Mesenchymal stem cell (in vitro differentiated cells and primary cell): ENCODE measurements around the gene ZNF148.
A peak's percentile ranks its signal among the peaks of the same experiment; 100 is the strongest.

Experiments
- DNase-seq: peaks from one replicate; pipeline ENCODE4 v3.0.0-alpha.2; 2013
- H2AFZ ChIP-seq: one replicate; pipeline ENCODE4 v1.6.1; 2013; ENCODE audit warnings: low read depth, mild to moderate bottlenecking, control low read depth, inconsistent platforms, low read length, moderate library complexity
- H2AK5ac ChIP-seq: 2 replicates; pipeline ENCODE4 v1.6.1; 2013; ENCODE audit warnings: low read length, moderate library complexity, mild to moderate bottlenecking, inconsistent platforms; ENCODE audit not compliant: severe bottlenecking
- H2BK120ac ChIP-seq: one replicate; pipeline ENCODE4 v1.6.1; 2013; ENCODE audit warnings: low read depth, mild to moderate bottlenecking, inconsistent platforms, low read length, moderate library complexity
- H2BK12ac ChIP-seq, 2 experiments: one replicate each; pipeline ENCODE4 v1.6.1; 2013; ENCODE audit warnings: inconsistent platforms in 2 of 2, low read length in 2 of 2, mild to moderate bottlenecking in 2 of 2, moderate library complexity in 2 of 2, control low read depth in 1 of 2
- H2BK15ac ChIP-seq: one replicate; pipeline ENCODE4 v1.6.1; 2013; ENCODE audit warnings: mild to moderate bottlenecking, low read depth, inconsistent platforms; ENCODE audit not compliant: poor library complexity, severe bottlenecking
- H2BK5ac ChIP-seq: 2 replicates; pipeline ENCODE4 v1.6.1; 2013; ENCODE audit warnings: low read depth, mild to moderate bottlenecking, low read length, control low read depth, inconsistent platforms; ENCODE audit not compliant: poor library complexity, severe bottlenecking
- H3K14ac ChIP-seq, 2 experiments: one replicate each; pipeline ENCODE4 v1.6.1; 2013; ENCODE audit warnings: inconsistent platforms in 2 of 2, low read length in 2 of 2, control low read depth in 1 of 2, mild to moderate bottlenecking in 1 of 2, moderate library complexity in 1 of 2
- H3K18ac ChIP-seq, 2 experiments: one replicate each; pipeline ENCODE4 v1.6.1; 2013; ENCODE audit warnings: inconsistent platforms in 2 of 2, low read length in 2 of 2, control low read depth in 1 of 2, low read depth in 1 of 2, mild to moderate bottlenecking in 1 of 2
- H3K23ac ChIP-seq, 2 experiments: one replicate each; pipeline ENCODE4 v1.6.1; 2013; ENCODE audit warnings: inconsistent platforms in 2 of 2, low read length in 2 of 2, mild to moderate bottlenecking in 2 of 2, moderate library complexity in 2 of 2, control low read depth in 1 of 2
- H3K27ac ChIP-seq: 2 replicates; pipeline ENCODE4 v1.5.1; 2013; ENCODE audit warnings: mild to moderate bottlenecking, moderate library complexity, low read length, control low read depth, inconsistent platforms; ENCODE audit not compliant: poor library complexity, severe bottlenecking
- H3K27me3 ChIP-seq, 2 experiments: 2 replicates each; pipeline versions ENCODE4 v1.6.1 to v1.7.0; 2013; ENCODE audit warnings: low read length in 2 of 2, mild to moderate bottlenecking in 2 of 2, moderate library complexity in 2 of 2, control low read depth in 1 of 2, inconsistent platforms in 1 of 2; ENCODE audit not compliant: control insufficient read depth in 1 of 2, insufficient read depth in 1 of 2
- H3K36me3 ChIP-seq, 2 experiments: 2 replicates each; pipeline versions ENCODE4 v1.6.1 to v1.7.0; 2013; ENCODE audit warnings: low read length in 2 of 2, control low read depth in 1 of 2, inconsistent platforms in 1 of 2, low read depth in 1 of 2, mild to moderate bottlenecking in 1 of 2; ENCODE audit not compliant: insufficient read depth in 2 of 2, control insufficient read depth in 1 of 2
- H3K4ac ChIP-seq, 2 experiments: one replicate each; pipeline ENCODE4 v1.6.1; 2013; ENCODE audit warnings: inconsistent platforms in 2 of 2, low read length in 2 of 2, mild to moderate bottlenecking in 2 of 2, moderate library complexity in 2 of 2, control low read depth in 1 of 2, low read depth in 1 of 2
- H3K4me1 ChIP-seq: 2 replicates; pipeline ENCODE4 v1.6.1; 2013; ENCODE audit warnings: low read depth, low read length, control low read depth; ENCODE audit not compliant: control insufficient read depth, insufficient read depth
- H3K4me2 ChIP-seq: 2 replicates; pipeline ENCODE4 v1.6.1; 2013; ENCODE audit warnings: low read length, mild to moderate bottlenecking, inconsistent platforms; ENCODE audit not compliant: poor library complexity, severe bottlenecking
- H3K4me3 ChIP-seq, 2 experiments: 2 replicates each; pipeline versions ENCODE4 v1.5.1 to v1.7.0; 2013; ENCODE audit warnings: low read length in 2 of 2, mild to moderate bottlenecking in 2 of 2, control low read depth in 1 of 2, low read depth in 1 of 2; ENCODE audit not compliant: insufficient read depth in 1 of 2
- H3K79me1 ChIP-seq: replicated peaks from 2 replicates; pipeline ENCODE4 v1.6.1; 2013; ENCODE audit warnings: mild to moderate bottlenecking, control low read depth, low read length, inconsistent platforms; ENCODE audit not compliant: poor library complexity, severe bottlenecking
- H3K9ac ChIP-seq: 2 replicates; pipeline ENCODE4 v1.7.0; 2013; ENCODE audit warnings: mild to moderate bottlenecking, low read length, moderate library complexity
- H3K9me3 ChIP-seq: 2 replicates; pipeline ENCODE4 v1.7.0; 2013; ENCODE audit warnings: mild to moderate bottlenecking, low read length; ENCODE audit not compliant: control insufficient read depth
- H4K8ac ChIP-seq: one replicate; pipeline ENCODE4 v1.6.1; 2013; ENCODE audit warnings: inconsistent platforms, mild to moderate bottlenecking, low read length, moderate library complexity
- H4K91ac ChIP-seq: one replicate; pipeline ENCODE4 v1.6.1; 2013; ENCODE audit warnings: mild to moderate bottlenecking, low read length, inconsistent platforms
- WGBS: methylation state at CpG from one replicate; pipeline ENCODE4 v1.1.7; 2013; ENCODE audit warnings: mixed read lengths; 5-methylcytosine and 5-hydroxymethylcytosine counted together

The ZNF148 gene

GRCh38 chr3:125386811-125387210 is 11.7 kb upstream of the ZNF148 start:
- H3K9me3 ChIP-seq = no peaks in the 10 kb centered on the region
- WGBS = 82% methylated on average over 4 of the region's 4 CpGs
- H2BK15ac ChIP-seq = no peak overlapping the region
- no peak overlapping the region for H3K14ac ChIP-seq
- no peak overlapping the region for H3K4me3 ChIP-seq
- H3K36me3 ChIP-seq = no peaks in the 10 kb centered on the region
- no peak overlapping the region for H3K27ac ChIP-seq
- H2AK5ac ChIP-seq = no peak overlapping the region
- no peak overlapping the region for H3K4ac ChIP-seq
- peak; percentile 26 for DNase-seq
- no peak overlapping the region for H2BK12ac ChIP-seq
- peak overlapping the region; percentile 39 for H3K9ac ChIP-seq
- no peak overlapping the region for H4K8ac ChIP-seq
- no peak overlapping the region for H2AFZ ChIP-seq
- H2BK120ac ChIP-seq = no peak overlapping the region
- H3K27me3 ChIP-seq = no peaks in the 10 kb centered on the region
- H3K79me1 ChIP-seq = no peaks in the 10 kb centered on the region
- no peaks in the 10 kb centered on the region for H3K4me1 ChIP-seq
- H3K23ac ChIP-seq = no peak overlapping the region
- no peak overlapping the region for H3K4me2 ChIP-seq
- no peak overlapping the region for H4K91ac ChIP-seq
- no peak overlapping the region for H2BK5ac ChIP-seq
- H3K18ac ChIP-seq = no peak overlapping the region

- Histone ChIP-seq H3K27ac (no peak overlapping the region), H3K9ac (no peak overlapping the region), H3K9me3 (no peaks in the 10 kb centered on the region), H4K91ac (no peak overlapping the region), H2AFZ (no peak overlapping the region), H2BK15ac (no peak overlapping the region), H3K36me3 (no peaks in the 10 kb centered on the region), H3K27me3 (no peaks in the 10 kb centered on the region), H3K79me1 (no peaks in the 10 kb centered on the region), H3K4me1 (peaks cover 3% of the 10 kb centered on the region), H2AK5ac (no peak overlapping the region), H3K4me2 (no peak overlapping the region), H2BK12ac (no peak overlapping the region), H3K14ac (no peak overlapping the region), H3K18ac (no peak overlapping the region), H3K23ac (no peak overlapping the region), H3K4ac (no peak overlapping the region), H3K4me3 (no peak overlapping the region), H2BK5ac (no peak overlapping the region), H2BK120ac (no peak overlapping the region), H4K8ac (no peak overlapping the region)
- DNase-seq = no peak
- WGBS = 82% methylated on average over 4 of the region's 5 CpGs
Measured at GRCh38 chr3:125383744-125384143, 8.6 kb upstream of the ZNF148 start.

DNA sequence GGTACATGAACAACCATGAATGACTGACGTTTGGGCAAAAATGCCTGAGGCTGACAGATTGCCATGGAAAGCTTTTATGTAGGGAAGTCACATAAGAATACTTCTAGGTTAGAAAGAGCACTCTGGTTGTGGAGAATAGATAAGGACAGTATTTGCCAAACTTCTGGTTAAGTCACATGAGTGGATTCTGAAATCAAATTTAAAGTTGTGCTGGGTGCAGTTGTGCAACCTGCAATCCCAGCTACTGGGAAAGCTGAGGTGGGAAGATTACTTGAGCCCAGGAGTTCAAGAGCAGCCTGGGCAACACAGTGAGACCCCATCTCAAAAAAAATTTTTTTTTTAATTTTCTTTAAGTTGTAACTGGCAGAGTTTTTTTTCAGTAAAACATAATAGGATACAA is 7.2 kb upstream of the ZNF148 start:
- Histone ChIP-seq H3K4ac (no peak overlapping the region), H3K23ac (no peak overlapping the region), H2BK12ac (no peak overlapping the region), H2AK5ac (no peak overlapping the region), H3K4me1 (peaks cover 3% of the 10 kb centered on the region), H4K8ac (no peak overlapping the region), H3K9ac (peak overlapping the region; percentile 34), H3K27me3 (no peaks in the 10 kb centered on the region), H3K27ac (no peak overlapping the region), H2BK5ac (no peak overlapping the region), H4K91ac (no peak overlapping the region), H2BK15ac (no peak overlapping the region), H2AFZ (no peak overlapping the region), H3K79me1 (no peaks in the 10 kb centered on the region), H3K14ac (no peak overlapping the region), H3K9me3 (no peaks in the 10 kb centered on the region), H3K4me3 (no peak overlapping the region), H2BK120ac (no peak overlapping the region), H3K36me3 (no peaks in the 10 kb centered on the region), H3K18ac (no peak overlapping the region), H3K4me2 (no peak overlapping the region)
- 70% methylated on average over 1 of the region's 1 CpG for WGBS
- no peak for DNase-seq

- no peak overlapping the region for H3K4ac ChIP-seq
- no peak overlapping the region for H3K18ac ChIP-seq
- 76% methylated on average over 5 of the region's 5 CpGs for WGBS
- H3K79me1 ChIP-seq = no peaks in the 10 kb centered on the region
- H2AFZ ChIP-seq = no peak overlapping the region
- no peaks in the 10 kb centered on the region for H3K9me3 ChIP-seq
- peak overlapping the region; percentile 34 for H3K9ac ChIP-seq
- peaks cover 3% of the 10 kb centered on the region for H3K4me1 ChIP-seq
- H3K27ac ChIP-seq = no peak overlapping the region
- H3K27me3 ChIP-seq = no peaks in the 10 kb centered on the region
- no peak overlapping the region for H4K91ac ChIP-seq
- H3K4me3 ChIP-seq = no peak overlapping the region
- H2BK120ac ChIP-seq = no peak overlapping the region
- no peak overlapping the region for H2BK15ac ChIP-seq
- no peak overlapping the region for H4K8ac ChIP-seq
- DNase-seq = peak; percentile 52
- no peak overlapping the region for H2AK5ac ChIP-seq
- H2BK12ac ChIP-seq = peak overlapping the region in 1 of 2 experiments; percentile 81
- no peak overlapping the region for H3K14ac ChIP-seq
- H3K4me2 ChIP-seq = no peak overlapping the region
- H3K23ac ChIP-seq = no peak overlapping the region
- H2BK5ac ChIP-seq = no peak overlapping the region
- no peaks in the 10 kb centered on the region for H3K36me3 ChIP-seq
Measured at GRCh38 chr3:125381743-125382142, 6.6 kb upstream of the ZNF148 start.
